Activated CD4-positive, alpha-beta T cell treated with anti-CD3 and anti-CD28 coated beads for 48 hours (primary cell): ENCODE data around the gene ITPKB.
"Not testable (repeated sequence)": the region's sequence is repeated elsewhere in the genome, so short reads cannot be mapped to it uniquely, and the experiment has no call there.

Experiments used
- DNase-seq: peaks from one replicate; pipeline ENCODE4 v3.0.0-alpha.2; 2020

Gene ITPKB

GRCh38 chr1:226738995-226739695 lies at the start of gene ITPKB:
ITPKB (minus strand) TSS chr1:226739282; CDS start chr1:226737458, 1,824 bp downstream.
- DNase-seq, result peak; percentile 61

GRCh38 chr1:226787638-226788037 lies 48.6 kb upstream of the ITPKB start:
- DNase-seq, result no peak

GRCh38 chr1:226787071-226787470 lies 48.0 kb upstream of the ITPKB start:
- no peak for DNase-seq

- DNase-seq, result no peak
These were observed 47.5 kb upstream of the ITPKB start for GRCh38 chr1:226786550-226786949.

GRCh38 chr1:226785805-226786204 lies 46.7 kb upstream of the ITPKB start:
- DNase-seq, result no peak

GRCh38 chr1:226784081-226785049 lies 45.3 kb upstream of the ITPKB start:
- DNase-seq, result no peak

- DNase-seq, result no peak
These were observed 43.9 kb upstream of the ITPKB start for GRCh38 chr1:226782845-226783601.

GRCh38 chr1:226781937-226782609 lies 43.0 kb upstream of the ITPKB start:
- DNase-seq, result no peak

- DNase-seq, result no peak
These were observed 40.5 kb upstream of the ITPKB start for GRCh38 chr1:226779561-226779960.

GRCh38 chr1:226778657-226779058 lies 39.6 kb upstream of the ITPKB start:
- no peak for DNase-seq

GRCh38 chr1:226776975-226777374 lies 37.9 kb upstream of the ITPKB start:
- DNase-seq, result no peak

- DNase-seq, result no peak
These were observed 37.0 kb upstream of the ITPKB start for GRCh38 chr1:226776066-226776465.

GRCh38 chr1:226772446-226773139 lies 33.5 kb upstream of the ITPKB start:
- DNase-seq, result no peak

GRCh38 chr1:226767170-226767569 lies 28.1 kb upstream of the ITPKB start:
- DNase-seq, result not testable (repeated sequence)

GRCh38 chr1:226766565-226766964 lies 27.5 kb upstream of the ITPKB start:
- no peak for DNase-seq

GRCh38 chr1:226764533-226764932 lies 25.5 kb upstream of the ITPKB start:
- no peak for DNase-seq

GRCh38 chr1:226763905-226764264 lies 24.8 kb upstream of the ITPKB start:
- DNase-seq, result peak; percentile 66

GRCh38 chr1:226762988-226763904 lies 24.2 kb upstream of the ITPKB start:
- no peak for DNase-seq

- DNase-seq, result no peak
These were observed 23.0 kb upstream of the ITPKB start for GRCh38 chr1:226762055-226762454.

- no peak for DNase-seq
These were observed 22.2 kb upstream of the ITPKB start for GRCh38 chr1:226761322-226761721.
